Adrenal gland (tissue), 12 donors: ENCODE data around the gene POLR1E. TPM values are rescaled to one million over a fixed set of nuclear protein-coding genes. Genes with fewer than 3 reads are reported as not detected.

ENCODE experiments used
- DNase-seq, 7 donors: peaks; one replicate each; pipeline ENCODE4 v3.0.0-alpha.2; 2019 to 2020
- H3K27ac ChIP-seq, 5 donors: fragments of 200-600 bp; sonication (generic) in 4 of 5; 1 replicate in 3 of 5; 2 replicates in 2 of 5; pipeline versions ENCODE4 v1.5.1 to v1.8.0; 2016 to 2020; ENCODE audit warnings: mild to moderate bottlenecking in 1 of 5
- H3K27me3 ChIP-seq: fragments of 200-600 bp; 2 replicates; pipeline ENCODE4 v1.8.0; 2021
- H3K36me3 ChIP-seq, 2 donors: fragments of 200-600 bp; replicated peaks in 1 of 2; 1 replicate in 1 of 2; 2 replicates in 1 of 2; pipeline versions ENCODE4 v1.5.1 to v1.8.0; 2018 to 2022
- H3K4me1 ChIP-seq, 2 donors: fragments of 200-600 bp; replicated peaks in 1 of 2; 1 replicate in 1 of 2; 2 replicates in 1 of 2; pipeline versions ENCODE4 v1.5.1 to v1.8.0; 2018 to 2021
- H3K4me3 ChIP-seq, 4 donors: fragments of 200-600 bp; sonication (generic) in 3 of 4; one replicate each; pipeline ENCODE4 v1.5.1; 2016 to 2018
- H3K9me3 ChIP-seq, 3 donors: fragments of 200-600 bp; sonication (generic) in 1 of 3; replicated peaks in 1 of 3; 1 replicate in 2 of 3; 2 replicates in 1 of 3; pipeline versions ENCODE4 v1.5.1 to v1.8.0; 2016 to 2021
- POLR2A ChIP-seq, 2 donors: fragments of 450-650 bp; IDR thresholded peaks; one replicate each; pipeline ENCODE4 v1.6.1; 2017; ENCODE audit warnings: antibody characterized with exemption in 2 of 2, mild to moderate bottlenecking in 2 of 2, moderate library complexity in 1 of 2
- WGBS, 4 donors: extraction: QIAGEN DNeasy Blood & Tissue Kit in 2 of 4; methylation state at CpG; one replicate each; pipeline versions ENCODE4 v1.1.5 to v1.1.7; 2013 to 2017; 5-methylcytosine and 5-hydroxymethylcytosine counted together
- intact Hi-C, 2 donors: fragments of 100-400 bp; cut with DNase I; formaldehyde crosslinking; loops; one replicate each; pipeline versions ENCODE4 v1.14.1 to v1.15.0; 2022 to 2023
- polyA plus RNA-seq, 3 donors: library from polyadenylated mRNA; stranded (reverse); fragments of 200-250 nt in 2 of 3; fragments of 350-450 nt in 1 of 3; fragmentation: Illumina TruSeq in 1 of 3; extraction: RNeasy Lipid Tissue Mini Kit (QIAGEN cat#74804) in 1 of 3; gene quantifications; one replicate each; pipeline ENCODE4 v1.2.3, GENCODE V29; 2013 to 2014
- total RNA-seq, 9 donors: library from RNA; depleted of rRNA in 4 of 9; stranded (reverse); fragments of >200 nt in 4 of 9; fragments of 120-200 nt in 1 of 9; fragmentation: NEBNext Ultra II Directional in 1 of 9; extraction: Animal tissue kit (Norgen Biotek cat#: 25700) in 1 of 9; gene quantifications; one replicate each; pipeline versions ENCODE4 v1.1.0 to v1.2.4, GENCODE V29; 2013 to 2023
- TF ChIP-seq, protein P1 (sequence below), 6 experiments: fragments of 450-650 bp in 4 of 6; fragments of 200-600 bp in 2 of 6; sonication (generic) in 1 of 6; IDR thresholded peaks; 1 replicate in 5 of 6; 2 replicates in 1 of 6; pipeline versions ENCODE4 v1.5.1 to v1.8.0; 2016 to 2021; ENCODE audit warnings: antibody characterized with exemption in 6 of 6, mild to moderate bottlenecking in 2 of 6, moderate library complexity in 1 of 6
- donor health status: healthy with polysubstance abuse.
- donor health status: Bipolar disorder and iron deficiency.
- donor health status: DM: yes; HTN: yes; CAD: no.
- donor health status: DM: no; HTN: no; CAD: no.
- donor health status: DM: no; HTN: no; CAD: no.
- donor health status: DM: yes; HTN: yes; CAD: no.

POLR1E gene
- total and polyA plus RNA-seq, 12 donors, result 12.6 to 113 (median 20.9) TPM

GRCh38 chr9:37549527-37549926 lies 63.8 kb downstream of the POLR1E start:
- H3K9me3 ChIP-seq, result no peaks in the 10 kb centered on the region
- no peaks in the 10 kb centered on the region for H3K36me3 ChIP-seq
- no peak overlapping the region for H3K4me3 ChIP-seq
- no peak overlapping the region for H3K27ac ChIP-seq
- H3K27me3 ChIP-seq, result no peaks in the 10 kb centered on the region
- peaks cover 0 to 8% of the 10 kb centered on the region in 2 donors for H3K4me1 ChIP-seq
- no peak for DNase-seq
- intact Hi-C loops, result no loop called here
- TF ChIP-seq POLR2A (IDR thresholded peaks at IDR 0.05), result no peak

- H3K4me1 ChIP-seq, result peaks cover 0 to 8% of the 10 kb centered on the region in 2 donors
- TF ChIP-seq, protein P1, sequence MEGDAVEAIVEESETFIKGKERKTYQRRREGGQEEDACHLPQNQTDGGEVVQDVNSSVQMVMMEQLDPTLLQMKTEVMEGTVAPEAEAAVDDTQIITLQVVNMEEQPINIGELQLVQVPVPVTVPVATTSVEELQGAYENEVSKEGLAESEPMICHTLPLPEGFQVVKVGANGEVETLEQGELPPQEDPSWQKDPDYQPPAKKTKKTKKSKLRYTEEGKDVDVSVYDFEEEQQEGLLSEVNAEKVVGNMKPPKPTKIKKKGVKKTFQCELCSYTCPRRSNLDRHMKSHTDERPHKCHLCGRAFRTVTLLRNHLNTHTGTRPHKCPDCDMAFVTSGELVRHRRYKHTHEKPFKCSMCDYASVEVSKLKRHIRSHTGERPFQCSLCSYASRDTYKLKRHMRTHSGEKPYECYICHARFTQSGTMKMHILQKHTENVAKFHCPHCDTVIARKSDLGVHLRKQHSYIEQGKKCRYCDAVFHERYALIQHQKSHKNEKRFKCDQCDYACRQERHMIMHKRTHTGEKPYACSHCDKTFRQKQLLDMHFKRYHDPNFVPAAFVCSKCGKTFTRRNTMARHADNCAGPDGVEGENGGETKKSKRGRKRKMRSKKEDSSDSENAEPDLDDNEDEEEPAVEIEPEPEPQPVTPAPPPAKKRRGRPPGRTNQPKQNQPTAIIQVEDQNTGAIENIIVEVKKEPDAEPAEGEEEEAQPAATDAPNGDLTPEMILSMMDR (IDR thresholded peaks at IDR 0.05), result no peak
- TF ChIP-seq POLR2A (IDR thresholded peaks at IDR 0.05), result no peak
- WGBS, 4 donors, result 67 to 90% (median 84%) methylated on average over 1 of the region's 1 CpG
- peak overlapping the region in 1 of 5 donors; percentile 17 for H3K27ac ChIP-seq
- no peaks in the 10 kb centered on the region for H3K27me3 ChIP-seq
- intact Hi-C loops, result no loop called here
- no peak overlapping the region for H3K4me3 ChIP-seq
- DNase-seq, result no peak
- no peaks in the 10 kb centered on the region for H3K36me3 ChIP-seq
- H3K9me3 ChIP-seq, result no peaks in the 10 kb centered on the region
Measured at GRCh38 chr9:37550781-37551180, 65.0 kb downstream of the POLR1E start.

DNA sequence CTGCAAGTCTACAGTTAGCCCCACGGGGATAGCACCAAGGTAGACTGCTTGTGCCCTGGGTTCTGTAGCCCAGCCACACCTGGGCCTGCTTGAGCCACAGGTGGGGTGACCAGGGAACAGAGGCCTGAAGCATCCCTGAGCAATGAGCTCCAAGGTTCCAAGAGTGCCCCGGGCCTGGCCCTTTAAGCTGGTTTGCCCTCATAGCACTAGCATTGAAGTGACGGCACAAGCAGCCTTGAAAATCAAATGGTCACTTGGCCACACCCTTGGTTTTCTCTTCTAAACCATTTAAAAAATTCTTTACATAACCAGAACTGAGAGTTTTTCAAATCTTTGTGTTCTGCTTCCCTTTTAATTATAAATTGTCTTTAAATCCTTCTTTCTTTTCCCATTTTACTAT lies 65.7 kb downstream of the POLR1E start:
- Histone ChIP-seq H3K36me3 (no peaks in the 10 kb centered on the region), H3K27me3 (no peaks in the 10 kb centered on the region), H3K27ac (peak overlapping the region in 3 of 5 donors; percentile 17 to 69 (median 39)), H3K4me3 (no peak overlapping the region), H3K9me3 (no peaks in the 10 kb centered on the region), H3K4me1 (peaks cover 0 to 8% of the 10 kb centered on the region in 2 donors)
- intact Hi-C loops, result no loop called here
- DNase-seq, result peak in 5 of 7 donors; percentile 25 to 74 (median 37)
- TF ChIP-seq, protein P1 (IDR thresholded peaks at IDR 0.05), result no peak
- TF ChIP-seq POLR2A (IDR thresholded peaks at IDR 0.05), result no peak
- 64 to 73% (median 65%) methylated on average over 2 to 3 of the region's 3 CpGs for WGBS, 4 donors

GRCh38 chr9:37551888-37552287 lies 66.1 kb downstream of the POLR1E start:
- Histone ChIP-seq H3K27me3 (no peaks in the 10 kb centered on the region), H3K9me3 (no peaks in the 10 kb centered on the region), H3K36me3 (no peaks in the 10 kb centered on the region), H3K4me1 (peaks cover 0 to 8% of the 10 kb centered on the region in 2 donors), H3K4me3 (no peak overlapping the region), H3K27ac (peak overlapping the region in 3 of 5 donors; percentile 17 to 69 (median 39))
- WGBS, 4 donors, result 73 to 87% (median 84%) methylated on average over 2 of the region's 2 CpGs
- intact Hi-C loops, result no loop called here
- DNase-seq, result no peak
- TF ChIP-seq POLR2A (IDR thresholded peaks at IDR 0.05), result no peak
- TF ChIP-seq, protein P1 (IDR thresholded peaks at IDR 0.05), result no peak

Other genes with a start within 250 kb of the POLR1E start
- 100 to 1,000 TPM; 140 to 434 (median 238) TPM for gene GRHPR, start 63.3 kb upstream of the POLR1E start, total RNA-seq
- gene GRHPR, start 63.3 kb upstream of the POLR1E start, polyA plus RNA-seq, result 100 to 1,000 TPM in 2 of 3 donors, 10 to 100 TPM in 1; 83.3 to 324 (median 133) TPM
- gene ZBTB5, start 20.5 kb upstream of the POLR1E start, total RNA-seq, result 10 to 100 TPM in 7 of 9 donors, 1 to 10 TPM in 2; 6.2 to 19.6 (median 10.9) TPM
- 10 to 100 TPM in 1 of 3 donors, 1 to 10 TPM in 2; 2.3 to 11.9 (median 2.7) TPM for gene ZBTB5, start 20.5 kb upstream of the POLR1E start, polyA plus RNA-seq
- gene FBXO10, start 90.4 kb downstream of the POLR1E start, total RNA-seq, result 10 to 100 TPM in 8 of 9 donors, 1 to 10 TPM in 1; 7.6 to 86.6 (median 12.4) TPM
- 10 to 100 TPM in 1 of 3 donors, 1 to 10 TPM in 2; 7.2 to 31.9 (median 7.4) TPM for gene FBXO10, start 90.4 kb downstream of the POLR1E start, polyA plus RNA-seq
- gene TOMM5, start 106.6 kb downstream of the POLR1E start, total RNA-seq, result 100 to 1,000 TPM in 2 of 9 donors, 10 to 100 TPM in 7; 41.0 to 319 (median 81.0) TPM
- 100 to 1,000 TPM in 2 of 3 donors, 10 to 100 TPM in 1; 86.3 to 250 (median 105) TPM for gene TOMM5, start 106.6 kb downstream of the POLR1E start, polyA plus RNA-seq
- gene FRMPD1, start 165.0 kb downstream of the POLR1E start, total RNA-seq, result under 1 TPM in 5 of 9 donors, not detected in 4; 0.07 to 0.78 (median 0.41) TPM
- under 1 TPM; 0.10 to 0.20 (median 0.16) TPM for gene FRMPD1, start 165.0 kb downstream of the POLR1E start, polyA plus RNA-seq